Activated T-cell treated with anti-CD3 and anti-CD28 coated beads for 1 hour (primary cell): ENCODE results near the gene CADPS.

Experiments used
- DNase-seq: peaks from one replicate; pipeline ENCODE4 v3.0.0-alpha.2; 2020; ENCODE audit warnings: low read depth

The CADPS gene

DNA sequence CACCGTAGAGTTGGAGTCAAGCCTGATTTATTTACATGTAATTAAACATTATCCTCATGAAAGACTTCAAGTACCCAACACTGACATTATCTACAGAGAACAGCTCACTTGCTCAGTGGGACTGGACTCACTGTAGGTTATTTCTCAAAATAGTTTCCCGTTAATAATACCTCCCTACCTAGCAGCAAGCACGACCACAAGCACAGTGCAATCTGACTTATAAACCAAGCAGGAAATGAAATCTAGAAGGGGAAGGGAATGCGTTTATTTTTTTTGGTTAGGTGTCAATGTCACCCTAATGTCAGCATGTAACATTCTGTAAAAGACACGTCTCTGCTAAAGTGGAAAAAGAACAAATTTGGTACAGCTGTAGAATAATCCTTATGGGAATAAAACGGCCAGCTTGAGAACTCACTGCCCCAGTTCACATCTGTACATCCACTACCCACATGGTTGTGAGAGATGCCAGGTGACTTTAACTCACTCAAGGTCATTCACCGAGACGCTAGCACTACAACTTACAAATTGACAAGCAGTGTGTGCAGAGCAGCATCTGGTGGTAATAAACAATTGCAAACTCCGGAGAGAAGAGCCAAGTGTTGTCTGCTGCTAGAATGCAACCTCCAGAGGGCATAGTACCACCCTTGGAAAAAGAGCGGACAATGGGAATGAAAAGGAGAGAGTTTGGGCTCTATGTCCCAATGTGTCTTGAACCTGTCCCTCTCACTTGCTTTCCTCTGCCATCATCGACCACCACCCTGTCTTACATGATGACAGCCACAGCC is 242.5 kb downstream of the CADPS start:
- DNase-seq: no peak

DNA sequence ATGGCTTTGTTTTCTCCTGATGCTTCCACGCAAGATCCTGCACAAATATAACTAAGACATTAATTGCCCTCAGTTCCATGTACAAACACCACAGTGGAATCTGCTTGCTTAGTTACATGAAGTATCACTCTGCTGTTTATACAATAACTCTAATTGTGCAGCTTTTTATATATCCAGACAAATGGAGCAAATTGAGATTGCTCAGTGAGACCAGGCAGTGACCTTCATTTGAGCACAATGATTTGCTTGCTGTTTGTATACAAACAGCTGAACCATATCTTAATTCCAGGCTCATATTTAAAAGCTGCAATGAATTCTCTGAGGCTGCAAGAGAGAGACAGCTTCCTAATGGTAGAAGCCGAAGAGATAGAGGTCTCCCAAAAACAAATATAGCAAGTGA is 243.7 kb downstream of the CADPS start:
- no peak for DNase-seq

DNA sequence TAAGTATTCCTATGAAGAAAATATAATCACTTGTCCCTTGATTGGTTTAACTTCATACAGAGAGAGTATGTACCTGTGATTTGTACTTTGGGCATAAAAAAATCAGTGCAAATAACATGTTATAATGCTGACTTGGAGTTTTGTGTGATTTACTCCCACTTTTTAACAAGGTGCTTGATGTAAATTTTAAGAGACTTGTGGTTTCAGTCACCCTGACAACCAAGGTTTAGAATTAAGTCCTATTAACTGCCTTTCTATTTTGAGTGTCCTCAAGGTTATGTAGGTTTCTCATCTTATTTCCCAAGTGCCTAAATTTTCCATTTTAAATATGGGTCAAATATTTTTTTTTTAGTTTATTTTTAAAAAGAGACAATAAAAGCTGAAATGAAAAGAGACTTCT is 244.6 kb downstream of the CADPS start:
- no peak for DNase-seq

DNA sequence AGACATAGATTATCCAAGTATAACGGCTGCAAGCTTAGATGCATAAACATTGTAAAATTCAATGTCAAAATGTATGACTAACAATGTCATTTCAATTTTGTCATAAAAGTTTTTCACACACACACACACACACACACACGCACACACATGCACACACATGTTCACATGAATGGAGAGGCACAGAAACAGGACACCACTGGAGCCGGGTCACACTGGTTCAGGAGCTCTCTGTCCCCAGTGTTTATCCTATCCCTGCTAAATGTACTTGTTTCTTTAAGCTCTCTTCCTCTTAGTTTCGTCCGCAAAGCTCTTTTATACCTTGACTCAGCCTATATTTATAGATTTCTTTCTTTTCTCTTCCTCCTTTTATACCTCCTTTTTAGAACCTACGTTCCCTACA is 249.9 kb downstream of the CADPS start:
- no peak for DNase-seq

DNA sequence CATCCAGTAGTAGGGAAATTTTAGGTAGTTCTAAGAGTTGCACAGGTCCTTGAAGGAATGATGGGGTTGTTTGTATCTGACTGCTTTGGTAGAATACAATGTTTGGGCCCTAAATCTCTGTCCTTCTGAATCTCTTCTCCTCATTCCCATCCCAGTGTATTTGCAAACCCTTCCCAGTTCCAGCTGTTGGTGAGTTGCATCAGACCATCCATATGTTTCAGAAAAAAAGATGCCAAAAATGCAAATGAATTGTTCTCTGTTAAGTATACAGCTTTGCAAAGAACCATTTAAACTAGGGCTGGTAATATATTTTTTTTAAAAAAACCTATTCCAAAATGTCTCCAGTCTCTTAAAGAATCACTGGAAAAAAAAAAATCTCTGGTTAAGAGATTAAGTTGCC is 251.0 kb downstream of the CADPS start:
- DNase-seq: no peak

DNA sequence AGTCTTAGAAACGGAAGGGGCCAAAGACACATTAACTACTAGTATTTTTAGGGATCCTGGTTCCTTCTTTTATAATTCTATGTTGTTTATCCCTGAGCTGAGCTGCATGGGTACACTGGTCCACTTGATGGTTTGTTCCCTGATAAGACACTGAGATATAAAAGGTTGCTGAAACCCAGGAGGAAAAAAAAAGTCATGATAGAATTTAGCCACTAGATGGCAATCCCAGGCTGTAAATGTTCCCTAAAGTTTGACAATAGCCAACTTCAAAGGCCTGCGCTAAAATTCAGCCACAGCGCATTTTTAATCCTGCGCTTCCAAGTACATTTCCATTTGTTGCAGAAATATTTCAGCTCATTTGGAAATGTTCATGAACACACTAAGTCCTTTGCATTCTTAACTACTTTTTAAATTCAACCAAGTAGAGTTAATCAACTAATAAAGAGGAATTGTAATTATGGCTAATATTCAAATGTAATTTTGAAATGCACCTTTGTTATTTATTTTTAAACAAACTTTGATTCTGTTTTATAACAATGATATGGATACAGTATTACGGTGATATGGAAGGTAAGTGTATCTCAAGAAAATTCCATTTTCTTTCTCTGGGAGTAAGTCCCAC is 252.6 kb downstream of the CADPS start:
- DNase-seq: no peak

DNA sequence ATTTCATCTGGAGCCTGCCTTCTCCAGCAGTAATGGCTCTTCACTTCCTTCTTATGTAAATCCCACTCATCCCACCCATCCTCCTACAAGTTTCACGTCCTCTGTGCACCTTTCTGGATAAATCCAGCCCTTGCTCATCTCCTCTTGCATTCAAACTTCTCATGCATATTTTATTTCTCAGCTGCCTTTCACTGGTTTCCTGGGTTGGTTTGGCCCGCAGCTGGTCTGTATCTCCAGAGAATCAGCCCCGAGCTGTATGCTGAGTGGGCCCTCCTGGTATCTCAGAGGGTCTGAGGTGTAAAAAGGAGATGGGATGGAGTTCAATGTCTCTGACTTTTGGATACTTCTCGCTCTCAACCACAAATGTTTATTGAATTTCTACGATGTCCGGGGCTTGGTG is 253.3 kb downstream of the CADPS start:
- no peak for DNase-seq

DNA sequence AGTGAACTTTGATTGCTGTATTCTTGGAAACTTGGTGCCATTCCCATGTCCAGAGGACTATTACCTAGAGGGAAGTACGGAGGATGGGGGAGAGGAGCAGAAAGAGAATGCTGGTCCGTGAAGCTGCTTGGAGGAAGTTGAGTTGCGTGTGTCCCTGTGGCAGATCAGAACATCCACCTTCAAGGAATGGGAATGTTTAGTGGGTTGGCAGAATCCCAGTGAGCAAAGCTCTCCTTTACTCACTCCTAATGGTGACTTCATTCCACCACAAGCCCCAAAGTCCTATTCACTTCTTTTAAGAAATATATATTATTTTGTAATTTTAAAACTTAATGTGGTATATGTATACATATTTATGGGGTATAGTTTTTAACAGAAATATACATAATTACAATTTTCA is 254.0 kb downstream of the CADPS start:
- no peak for DNase-seq

DNA sequence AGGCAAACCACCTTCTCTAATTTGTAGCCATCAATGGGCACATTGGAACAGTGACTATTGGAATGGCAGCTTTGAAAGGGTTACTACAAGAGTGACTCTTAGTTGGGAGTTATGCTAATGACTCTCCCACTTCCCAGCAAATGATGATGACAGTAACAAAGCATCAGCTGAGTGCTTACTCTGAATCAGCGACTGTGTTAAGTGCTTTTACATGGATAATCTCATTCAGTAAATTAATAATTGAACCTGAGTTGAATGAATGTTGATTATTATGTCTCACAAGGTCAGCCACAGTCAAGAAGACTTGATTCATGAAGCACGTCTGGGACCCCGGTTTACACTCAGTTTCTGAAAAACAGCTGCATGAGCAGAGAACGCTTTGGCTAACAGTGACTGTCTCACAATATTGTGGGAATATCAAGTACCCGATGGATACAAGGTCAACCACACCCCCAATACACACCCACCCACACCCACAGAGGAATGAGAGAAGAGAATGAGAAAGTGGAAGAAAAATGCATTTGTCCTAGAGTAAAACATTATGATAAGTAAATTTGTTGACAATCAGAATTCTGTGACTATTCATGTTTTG is 259.9 kb downstream of the CADPS start:
- DNase-seq: no peak

DNA sequence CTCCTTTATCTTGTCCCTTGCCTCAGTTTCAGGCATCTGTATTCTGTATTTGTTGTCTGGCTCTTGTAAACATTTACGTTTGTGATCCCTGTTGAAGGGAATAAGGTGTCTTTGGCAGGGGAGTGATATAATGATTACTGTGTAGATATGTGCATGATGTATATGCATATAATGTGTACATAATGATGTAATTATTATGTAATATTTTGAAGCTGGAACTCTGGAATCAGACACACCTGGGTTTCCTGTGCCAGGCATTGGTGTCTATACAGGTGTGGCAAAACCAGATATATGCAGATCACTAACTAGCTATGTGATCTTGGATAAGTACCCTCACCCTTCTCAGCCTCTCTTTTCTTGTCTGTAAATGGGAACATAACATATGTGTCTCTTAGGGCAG is 260.7 kb downstream of the CADPS start:
- DNase-seq: no peak

DNA sequence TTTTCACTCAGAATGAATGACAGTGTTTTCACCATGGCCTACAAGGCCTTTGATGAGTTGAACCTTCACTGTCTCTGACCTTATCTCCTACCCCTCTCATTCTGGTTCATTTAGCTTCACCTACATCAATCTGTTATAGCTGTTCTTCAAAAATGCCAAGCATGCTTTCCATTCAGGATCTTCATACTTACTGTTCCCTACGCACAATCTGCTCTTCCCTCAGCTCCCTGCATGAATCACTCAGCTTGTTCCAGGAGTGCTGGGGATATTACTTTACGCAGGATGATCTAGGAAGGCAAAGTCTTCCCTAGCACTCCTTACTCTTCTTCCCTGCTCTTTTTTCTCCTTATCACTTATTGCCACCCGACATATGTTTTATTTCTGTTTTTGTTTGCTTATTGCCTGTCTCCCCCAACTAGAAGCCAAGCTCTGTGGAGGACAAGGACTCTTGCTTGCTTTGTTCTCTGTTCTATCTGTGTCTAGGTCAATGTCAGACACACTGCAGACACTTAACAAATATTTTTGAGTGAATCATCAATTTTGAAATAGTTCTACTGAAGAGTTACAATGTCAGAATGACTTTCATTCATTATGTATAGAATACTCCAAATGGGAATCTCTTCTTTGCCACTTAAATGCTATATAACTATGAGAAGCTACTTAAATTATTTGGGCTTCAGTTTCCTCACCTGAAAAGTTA is 263.5 kb downstream of the CADPS start:
- no peak for DNase-seq

DNA sequence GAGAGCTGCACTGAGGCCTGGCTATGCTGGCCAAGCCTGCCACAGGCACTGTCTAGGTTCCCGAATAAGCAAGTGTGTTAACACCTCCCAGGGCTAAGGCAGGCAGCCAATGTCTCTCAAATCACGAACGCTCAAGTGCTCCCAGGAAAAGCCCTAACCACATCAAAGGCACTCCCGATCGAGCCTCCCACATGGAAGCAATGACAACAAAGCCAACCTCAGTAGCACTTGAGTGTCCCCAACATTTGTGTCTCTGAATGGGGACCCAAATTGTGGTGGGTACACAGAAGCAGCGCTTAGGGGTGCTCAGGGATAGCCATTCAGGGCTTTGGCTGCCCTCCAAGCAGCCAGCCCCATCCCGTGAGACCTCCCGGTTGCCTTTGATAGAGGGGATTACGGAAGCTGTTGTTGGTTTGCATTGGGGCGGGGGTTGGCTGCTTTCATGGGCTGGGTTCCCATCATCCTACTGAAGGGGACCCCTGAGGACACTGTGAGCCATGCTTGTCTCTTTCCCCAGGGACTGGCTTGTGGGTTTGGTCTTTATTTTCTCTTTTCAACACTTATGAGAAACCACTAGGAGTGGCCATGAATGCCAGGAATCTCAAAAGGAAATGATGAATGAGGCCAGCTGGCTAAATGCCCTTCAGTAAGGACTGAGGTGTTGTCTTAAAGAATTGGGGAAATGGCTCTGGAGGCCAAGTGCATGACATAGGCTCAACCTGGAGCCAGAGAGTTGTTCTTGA is 267.8 kb downstream of the CADPS start:
- no peak for DNase-seq

DNA sequence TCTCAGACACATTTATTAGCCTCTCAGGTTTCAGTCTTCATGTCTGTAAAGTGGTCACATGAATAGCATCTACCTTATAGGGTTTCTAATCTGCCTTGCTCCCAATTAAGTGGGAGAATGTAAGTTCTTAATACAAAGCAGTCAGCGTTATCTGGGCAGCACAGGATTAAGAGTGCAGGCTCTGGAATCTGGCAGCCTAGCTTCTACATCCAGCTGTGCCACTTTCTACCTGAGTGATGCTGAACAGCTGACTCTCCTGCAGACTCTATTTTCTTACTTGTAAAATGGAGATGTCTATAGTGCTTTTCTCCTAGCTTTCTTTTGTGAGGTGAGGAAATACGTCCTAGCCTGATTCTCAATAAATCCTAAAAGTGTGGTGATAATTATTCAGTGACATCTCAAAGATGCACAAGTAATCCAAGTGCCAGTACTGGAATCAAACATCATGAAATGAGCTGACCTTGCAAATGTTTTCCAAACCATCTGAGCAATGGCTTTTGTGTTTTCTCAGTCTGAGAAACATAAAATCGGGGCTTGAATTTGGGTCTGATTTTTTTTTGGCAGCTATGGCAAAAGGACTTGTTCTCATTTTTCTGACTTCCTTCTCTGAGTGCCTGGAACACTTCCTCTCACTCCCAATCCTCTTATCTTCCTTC is 269.7 kb downstream of the CADPS start:
- DNase-seq: no peak

DNA sequence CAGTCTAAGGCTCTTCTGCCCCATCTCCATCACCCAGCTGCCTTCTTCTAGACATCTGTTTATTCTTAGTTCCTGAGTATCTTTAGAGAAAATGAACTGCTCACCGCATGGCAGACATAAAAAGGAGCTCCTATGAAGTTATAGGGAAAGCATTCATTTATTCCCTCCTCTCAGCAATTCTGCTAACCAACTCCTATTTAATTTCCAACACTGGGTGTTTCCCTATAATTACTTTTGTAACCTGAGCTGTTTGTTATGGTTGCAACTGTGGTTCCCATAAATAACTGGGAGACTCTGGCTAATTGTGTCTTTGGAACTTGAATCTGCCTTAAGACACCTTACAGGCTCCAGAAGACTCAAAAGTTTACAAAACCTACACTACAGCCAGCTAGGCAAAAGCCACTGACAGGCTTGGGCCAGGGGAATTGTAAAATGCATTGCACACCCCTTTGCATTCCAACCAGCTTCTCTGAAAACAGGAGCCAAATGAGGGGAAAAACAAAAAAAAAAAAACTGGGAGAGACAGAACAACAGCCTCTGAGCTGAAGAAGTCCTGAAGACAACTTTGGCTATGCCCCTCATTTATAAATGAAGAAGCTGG is 270.4 kb downstream of the CADPS start:
- DNase-seq: no peak

DNA sequence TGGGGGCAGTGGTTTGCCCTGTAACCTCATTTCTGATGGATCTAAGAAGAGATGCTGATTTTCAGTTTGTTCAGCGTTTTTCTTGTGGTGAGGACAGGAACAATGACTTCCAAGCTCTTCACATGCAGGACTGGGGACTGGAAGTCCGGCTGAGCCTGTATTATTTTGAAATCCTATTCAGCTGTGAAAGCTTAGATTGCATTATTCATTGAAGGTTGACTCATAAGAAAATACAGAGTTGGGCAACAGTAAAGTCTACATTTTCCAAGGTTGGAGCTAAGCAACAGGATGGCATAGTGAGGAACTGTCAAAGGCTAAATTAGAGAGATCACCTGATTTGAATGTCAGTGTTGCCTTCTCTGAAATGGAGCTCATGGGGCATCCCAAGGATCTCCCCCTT is 270.9 kb downstream of the CADPS start:
- DNase-seq: no peak

DNA sequence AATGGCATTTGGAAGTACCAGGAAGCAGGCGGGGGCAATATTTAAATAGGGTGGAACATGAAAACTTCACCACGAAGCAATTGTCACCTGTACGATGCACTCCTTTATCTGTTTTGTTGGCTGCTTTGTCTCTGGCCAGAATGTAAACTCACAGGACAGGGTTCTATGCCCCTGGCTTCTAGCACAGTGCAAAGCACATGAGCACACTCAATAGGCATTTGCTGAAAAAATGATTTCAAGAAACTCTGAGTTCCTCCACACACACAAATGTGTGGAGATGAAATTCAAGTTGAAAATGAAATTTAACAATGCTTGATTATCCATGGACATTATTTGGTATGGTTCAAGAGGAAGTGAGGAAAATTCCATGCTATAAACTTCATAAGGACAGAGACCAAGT is 272.2 kb downstream of the CADPS start:
- no peak for DNase-seq

DNA sequence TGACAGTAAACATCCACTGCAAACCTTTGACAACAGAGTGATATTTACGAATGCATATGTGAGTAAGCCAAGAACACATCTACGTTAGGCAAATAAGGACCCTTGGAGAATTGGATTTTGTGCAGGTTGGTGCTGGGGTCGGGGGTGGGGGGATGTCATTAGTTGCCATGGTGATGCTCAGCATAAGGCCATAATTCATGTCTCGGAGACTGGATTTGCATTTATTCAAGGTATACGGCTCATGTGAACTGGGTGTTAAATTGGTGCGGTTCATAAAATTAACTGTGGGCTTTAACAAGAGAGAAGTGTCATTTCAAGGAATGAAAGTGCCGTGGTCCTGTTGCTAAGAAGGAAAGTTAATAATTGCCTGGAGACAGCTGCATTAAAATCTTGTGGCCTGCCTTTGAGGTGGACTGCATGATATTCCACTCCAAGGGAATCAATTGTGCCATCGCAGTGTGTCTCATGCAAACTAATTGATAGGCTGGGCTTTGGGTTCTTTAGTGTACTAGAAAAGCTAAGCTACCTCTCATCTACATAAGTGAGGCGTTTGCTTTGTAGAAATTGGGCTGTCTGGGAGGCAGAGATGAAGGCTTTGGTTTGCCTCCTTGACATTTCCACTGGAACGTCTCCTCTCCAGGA is 273.0 kb downstream of the CADPS start:
- DNase-seq: no peak

DNA sequence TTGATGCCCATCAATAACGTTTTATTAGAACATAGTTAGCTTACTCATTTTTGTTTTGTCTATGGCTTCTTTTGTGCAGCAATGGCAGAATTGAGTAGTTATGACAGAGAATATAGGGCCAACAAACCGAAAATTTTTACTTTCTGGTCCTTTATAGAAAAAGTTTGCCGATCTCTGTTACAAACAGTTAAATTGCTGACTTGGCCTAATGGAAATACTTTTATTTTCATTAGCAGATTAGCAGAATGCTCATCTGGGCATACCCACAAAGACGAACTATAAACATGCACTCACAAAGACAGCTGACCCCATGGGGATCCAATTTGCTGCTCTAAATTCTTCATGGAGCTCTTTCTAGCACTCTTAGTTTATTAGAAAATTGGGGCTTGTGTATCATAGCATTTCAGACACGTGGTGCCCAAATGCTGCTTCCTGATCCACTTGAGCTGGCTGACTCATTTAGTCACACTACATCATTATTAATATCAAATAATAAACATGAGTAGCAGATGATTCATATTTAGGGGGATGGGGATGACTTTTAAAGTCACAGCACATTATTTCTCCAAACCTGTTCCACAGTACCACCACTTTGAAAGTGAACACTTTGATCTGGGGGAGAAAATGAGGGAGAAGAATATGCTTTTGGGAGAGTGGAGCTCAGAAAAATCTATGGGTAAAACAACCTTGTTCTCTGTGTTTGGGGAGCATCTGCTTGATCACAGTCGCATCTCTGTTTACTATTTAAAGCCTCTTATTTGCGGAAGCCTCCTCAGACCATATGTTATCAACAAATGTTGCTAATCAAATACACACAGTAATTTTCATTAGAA is 273.8 kb downstream of the CADPS start:
- DNase-seq: no peak

DNA sequence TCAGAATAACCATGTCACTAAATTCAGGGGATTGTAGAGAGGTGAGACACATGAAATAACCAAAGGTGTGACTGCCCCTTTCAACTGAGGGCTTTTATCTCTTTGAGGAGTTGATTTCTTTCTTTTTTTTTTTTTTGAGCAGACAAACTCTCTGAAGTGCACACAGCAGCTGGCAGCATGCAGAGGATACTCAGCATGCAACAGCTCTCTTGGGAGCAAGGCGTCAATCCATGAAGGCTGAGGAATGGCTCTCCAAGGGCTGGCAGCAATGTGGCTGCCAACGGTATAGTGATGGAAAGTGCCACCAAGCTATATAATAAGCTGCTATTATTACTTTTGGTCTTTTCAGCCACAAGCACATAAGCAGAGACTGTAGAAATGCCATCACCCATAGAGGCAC is 275.2 kb downstream of the CADPS start:
- DNase-seq: no peak

DNA sequence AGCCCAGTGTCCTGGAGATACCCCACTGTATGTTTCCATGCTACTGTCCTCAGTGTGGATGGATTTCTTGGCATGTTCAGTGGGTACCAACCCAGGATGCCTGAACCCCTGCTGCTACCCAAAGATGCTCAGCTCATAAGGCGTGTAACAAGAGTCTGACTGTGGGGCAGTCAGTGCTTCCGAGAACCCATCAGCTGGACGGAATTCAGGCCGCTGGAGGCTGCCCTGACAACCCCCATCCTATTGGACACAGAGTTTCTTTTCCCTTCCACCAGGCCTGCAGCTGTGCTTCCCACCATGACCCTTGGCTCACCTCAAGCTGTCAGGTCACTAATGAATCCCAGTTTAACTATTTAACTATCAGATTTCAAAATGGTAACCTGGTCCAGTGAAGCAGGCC is 277.7 kb downstream of the CADPS start:
- no peak for DNase-seq
